HepG2 (cell line): ENCODE measurements around the gene GLI3. TPM values are rescaled to one million over a fixed set of nuclear protein-coding genes. Genes with fewer than 3 reads are reported as not detected.
A peak's percentile ranks its signal among the peaks of the same experiment; 100 is the strongest.

ENCODE experiments used
- DNMT3B ChIP-seq: conservative IDR thresholded peaks from 2 replicates; pipeline ENCODE4 v1.6.1; 2016; ENCODE audit warnings: missing biosample characterization, control low read depth
- FLYWCH1 ChIP-seq: sonication (generic); formaldehyde crosslinking; IDR thresholded peaks from 2 replicates; pipeline ENCODE4 v1.8.1; 2023; ENCODE audit warnings: mild to moderate bottlenecking, missing genetic modification reagents
- KMT2A ChIP-seq: sonication (generic); formaldehyde crosslinking; IDR thresholded peaks from 2 replicates; pipeline ENCODE4 v1.4.0; 2020; ENCODE audit warnings: missing genetic modification reagents
- LBX2 ChIP-seq: sonication (generic); formaldehyde crosslinking; IDR thresholded peaks from 2 replicates; pipeline ENCODE4 v1.5.0; 2020; ENCODE audit warnings: missing genetic modification reagents, mild to moderate bottlenecking, borderline replicate concordance
- MXD3 ChIP-seq: IDR thresholded peaks from 2 replicates; pipeline ENCODE4 v1.6.1; 2016; ENCODE audit warnings: mild to moderate bottlenecking, missing biosample characterization, missing genetic modification reagents
- RAD51 ChIP-seq: fragments of 450-650 bp; IDR thresholded peaks from 2 replicates; pipeline ENCODE4 v1.6.1; 2016; ENCODE audit warnings: borderline replicate concordance
- SETDB1 ChIP-seq: sonication (generic); formaldehyde crosslinking; IDR thresholded peaks from 2 replicates; pipeline ENCODE4 v1.5.1; 2020; ENCODE audit warnings: missing genetic modification reagents, mild to moderate bottlenecking, borderline replicate concordance
- SNAPC2 ChIP-seq: sonication (generic); formaldehyde crosslinking; IDR thresholded peaks from 2 replicates; pipeline ENCODE4 v1.8.1; 2022; ENCODE audit warnings: mild to moderate bottlenecking, missing genetic modification reagents
- THYN1 ChIP-seq: sonication (generic); formaldehyde crosslinking; IDR thresholded peaks from 2 replicates; pipeline ENCODE4 v1.8.1; 2023; ENCODE audit warnings: low read depth, mild to moderate bottlenecking, moderate library complexity, missing genetic modification reagents, borderline replicate concordance
- XRCC5 ChIP-seq: fragments of 200-400 bp; formaldehyde crosslinking; optimal IDR thresholded peaks from 2 replicates; pipeline ENCODE3; 2017; ENCODE audit warnings: mild to moderate bottlenecking, low read length
- ZNF354B ChIP-seq: sonication (generic); formaldehyde crosslinking; IDR thresholded peaks from 2 replicates; pipeline ENCODE4 v1.8.0; 2022; ENCODE audit warnings: mild to moderate bottlenecking, missing genetic modification reagents
- ZNF552 ChIP-seq: sonication (generic); formaldehyde crosslinking; IDR thresholded peaks from 2 replicates; pipeline ENCODE4 v1.9.0; 2022; ENCODE audit warnings: missing genetic modification reagents, mild to moderate bottlenecking, borderline replicate concordance
- ZNF75D ChIP-seq: sonication (generic); formaldehyde crosslinking; IDR thresholded peaks from 2 replicates; pipeline ENCODE4 v1.8.1; 2023; ENCODE audit warnings: missing genetic modification reagents, mild to moderate bottlenecking, borderline replicate concordance
- ZNF850 ChIP-seq: sonication (generic); formaldehyde crosslinking; conservative IDR thresholded peaks from 2 replicates; pipeline ENCODE4 v1.9.0; 2021; ENCODE audit warnings: mild to moderate bottlenecking, missing genetic modification reagents
- polyA plus RNA-seq, 8 experiments: library from polyadenylated mRNA; depleted of rRNA in 3 of 8; stranded (reverse) in 7 of 8; unstranded in 1 of 8; fragments of >200 nt; fragmentation: Illumina TruSeq in 4 of 8; extraction: Trizol in 4 of 8; gene quantifications; 2 replicates each; pipeline versions ENCODE4 v1.2.1 to v1.2.3, GENCODE V29; 2011 to 2016; ENCODE audit warnings: low read depth in 4 of 8, missing spikeins in 1 of 8, mixed read lengths in 1 of 8; ENCODE audit not compliant: insufficient read depth in 1 of 8
- total RNA-seq, 5 experiments: library from RNA; depleted of rRNA; stranded (reverse); fragments of >200 nt; fragmentation: Illumina TruSeq; extraction: Trizol; gene quantifications; 2 replicates each; pipeline ENCODE4 v1.2.3, GENCODE V29; 2016; ENCODE audit warnings: low read depth in 1 of 5
- TF ChIP-seq, protein P1 (sequence below): sonication (generic); formaldehyde crosslinking; IDR thresholded peaks from 2 replicates; pipeline ENCODE4 v1.4.0; 2020; ENCODE audit warnings: missing genetic modification reagents

Gene GLI3
- total and polyA plus RNA-seq, 2 of the 13 experiments (the other 11 are each of a cell fraction or from before 2014, with no cell fraction given) = not detected

DNA sequence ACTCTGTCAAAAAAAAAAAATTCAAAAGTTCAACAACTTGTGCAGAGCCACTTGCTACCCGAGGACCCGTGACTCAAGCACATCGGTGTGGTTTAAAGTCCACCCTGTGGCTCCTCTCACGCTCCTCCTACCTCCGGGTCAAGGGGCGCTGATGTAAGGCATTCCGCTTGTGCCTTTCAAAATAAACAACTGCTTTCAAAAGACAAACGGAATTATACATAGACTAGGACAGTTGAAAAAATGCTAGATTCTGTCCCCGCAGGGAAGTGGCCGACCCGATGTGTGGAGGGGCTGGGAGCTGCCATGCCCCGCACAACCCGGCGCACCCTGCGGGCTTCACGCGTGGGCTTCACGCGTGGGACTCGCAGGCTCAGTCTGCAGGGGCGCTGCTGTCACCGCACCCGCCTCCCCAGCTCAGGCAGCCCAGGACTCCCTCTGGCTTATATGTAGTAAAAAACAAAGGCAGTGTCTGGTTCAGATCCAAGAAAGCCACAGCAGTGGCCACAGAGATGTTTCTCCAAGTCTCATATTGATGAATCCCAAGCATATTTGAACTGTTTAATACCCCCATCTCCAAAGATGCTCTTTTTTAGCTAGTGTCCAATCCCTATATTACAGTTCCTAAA is 294.4 kb downstream of the GLI3 start (continued):
- TF ChIP-seq, protein P1, sequence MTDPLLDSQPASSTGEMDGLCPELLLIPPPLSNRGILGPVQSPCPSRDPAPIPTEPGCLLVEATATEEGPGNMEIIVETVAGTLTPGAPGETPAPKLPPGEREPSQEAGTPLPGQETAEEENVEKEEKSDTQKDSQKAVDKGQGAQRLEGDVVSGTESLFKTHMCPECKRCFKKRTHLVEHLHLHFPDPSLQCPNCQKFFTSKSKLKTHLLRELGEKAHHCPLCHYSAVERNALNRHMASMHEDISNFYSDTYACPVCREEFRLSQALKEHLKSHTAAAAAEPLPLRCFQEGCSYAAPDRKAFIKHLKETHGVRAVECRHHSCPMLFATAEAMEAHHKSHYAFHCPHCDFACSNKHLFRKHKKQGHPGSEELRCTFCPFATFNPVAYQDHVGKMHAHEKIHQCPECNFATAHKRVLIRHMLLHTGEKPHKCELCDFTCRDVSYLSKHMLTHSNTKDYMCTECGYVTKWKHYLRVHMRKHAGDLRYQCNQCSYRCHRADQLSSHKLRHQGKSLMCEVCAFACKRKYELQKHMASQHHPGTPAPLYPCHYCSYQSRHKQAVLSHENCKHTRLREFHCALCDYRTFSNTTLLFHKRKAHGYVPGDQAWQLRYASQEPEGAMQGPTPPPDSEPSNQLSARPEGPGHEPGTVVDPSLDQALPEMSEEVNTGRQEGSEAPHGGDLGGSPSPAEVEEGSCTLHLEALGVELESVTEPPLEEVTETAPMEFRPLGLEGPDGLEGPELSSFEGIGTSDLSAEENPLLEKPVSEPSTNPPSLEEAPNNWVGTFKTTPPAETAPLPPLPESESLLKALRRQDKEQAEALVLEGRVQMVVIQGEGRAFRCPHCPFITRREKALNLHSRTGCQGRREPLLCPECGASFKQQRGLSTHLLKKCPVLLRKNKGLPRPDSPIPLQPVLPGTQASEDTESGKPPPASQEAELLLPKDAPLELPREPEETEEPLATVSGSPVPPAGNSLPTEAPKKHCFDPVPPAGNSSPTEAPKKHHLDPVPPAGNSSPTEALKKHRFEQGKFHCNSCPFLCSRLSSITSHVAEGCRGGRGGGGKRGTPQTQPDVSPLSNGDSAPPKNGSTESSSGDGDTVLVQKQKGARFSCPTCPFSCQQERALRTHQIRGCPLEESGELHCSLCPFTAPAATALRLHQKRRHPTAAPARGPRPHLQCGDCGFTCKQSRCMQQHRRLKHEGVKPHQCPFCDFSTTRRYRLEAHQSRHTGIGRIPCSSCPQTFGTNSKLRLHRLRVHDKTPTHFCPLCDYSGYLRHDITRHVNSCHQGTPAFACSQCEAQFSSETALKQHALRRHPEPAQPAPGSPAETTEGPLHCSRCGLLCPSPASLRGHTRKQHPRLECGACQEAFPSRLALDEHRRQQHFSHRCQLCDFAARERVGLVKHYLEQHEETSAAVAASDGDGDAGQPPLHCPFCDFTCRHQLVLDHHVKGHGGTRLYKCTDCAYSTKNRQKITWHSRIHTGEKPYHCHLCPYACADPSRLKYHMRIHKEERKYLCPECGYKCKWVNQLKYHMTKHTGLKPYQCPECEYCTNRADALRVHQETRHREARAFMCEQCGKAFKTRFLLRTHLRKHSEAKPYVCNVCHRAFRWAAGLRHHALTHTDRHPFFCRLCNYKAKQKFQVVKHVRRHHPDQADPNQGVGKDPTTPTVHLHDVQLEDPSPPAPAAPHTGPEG (CRISPR knock-in tag) = no peak
- TF ChIP-seq MXD3 (CRISPR knock-in tag) = no peak
- TF ChIP-seq THYN1 (CRISPR knock-in tag) = no peak
- TF ChIP-seq ZNF75D (CRISPR knock-in tag) = no peak
- no peak for TF ChIP-seq XRCC5
- TF ChIP-seq KMT2A (CRISPR knock-in tag) = no peak
- no peak for TF ChIP-seq ZNF850 (CRISPR knock-in tag)
- no peak for TF ChIP-seq RAD51
- TF ChIP-seq SETDB1 (CRISPR knock-in tag) = no peak
- TF ChIP-seq ZNF552 (CRISPR knock-in tag) = no peak
- TF ChIP-seq SNAPC2 = peak; percentile 53; the same call in 1 of the 2 replicates
- no peak; the same call in 1 of the 2 replicates for TF ChIP-seq LBX2
- TF ChIP-seq FLYWCH1 = no peak
- TF ChIP-seq ZNF354B (CRISPR knock-in tag) = no peak
- TF ChIP-seq DNMT3B = no peak
